RWPE2 (cell line): ENCODE results near the gene TRIM58.

Source experiments
- ATAC-seq: fragments of 200-7000 bp; cut with Tn5 transposase; 3 replicates; pipeline ENCODE4 v1.9.1; 2021; ENCODE audit warnings: low read depth
- DNase-seq: peaks from one replicate; pipeline ENCODE4 v3.0.0-alpha.2; 2020; ENCODE audit warnings: low spot score
- H3K27ac ChIP-seq: fragments of 450-650 bp; 2 replicates; pipeline ENCODE4 v1.5.1; 2017; ENCODE audit warnings: mild to moderate bottlenecking; ENCODE audit not compliant: poor library complexity, severe bottlenecking
- H3K27me3 ChIP-seq: fragments of 250-450 bp; sonication (Bioruptor Pico); 2 replicates; pipeline ENCODE4 v1.5.1; 2021; ENCODE audit warnings: mild to moderate bottlenecking, moderate library complexity; ENCODE audit not compliant: insufficient read depth, poor library complexity, severe bottlenecking
- H3K36me3 ChIP-seq: fragments of 250-450 bp; sonication (Bioruptor Pico); 2 replicates; pipeline ENCODE4 v1.5.1; 2020; ENCODE audit warnings: low read depth, mild to moderate bottlenecking, moderate library complexity
- H3K4me1 ChIP-seq: fragments of 250-450 bp; sonication (Bioruptor Pico); 2 replicates; pipeline ENCODE4 v1.5.1; 2021; ENCODE audit warnings: mild to moderate bottlenecking, moderate library complexity; ENCODE audit not compliant: insufficient read depth, poor library complexity, severe bottlenecking
- H3K4me3 ChIP-seq: fragments of 250-450 bp; sonication (Bioruptor Pico); 2 replicates; pipeline ENCODE4 v1.5.1; 2021; ENCODE audit warnings: mild to moderate bottlenecking, moderate library complexity; ENCODE audit not compliant: severe bottlenecking
- H3K9me3 ChIP-seq: fragments of 250-450 bp; sonication (Bioruptor Pico); 2 replicates; pipeline ENCODE4 v1.5.1; 2021; ENCODE audit warnings: mild to moderate bottlenecking, moderate library complexity; ENCODE audit not compliant: severe bottlenecking
- TF ChIP-seq, protein P1 (sequence below): fragments of 450-650 bp; IDR thresholded peaks from one replicate; pipeline ENCODE4 v1.5.1; 2017; ENCODE audit warnings: mild to moderate bottlenecking, moderate library complexity; ENCODE audit not compliant: poor library complexity, severe bottlenecking

Gene TRIM58

DNA sequence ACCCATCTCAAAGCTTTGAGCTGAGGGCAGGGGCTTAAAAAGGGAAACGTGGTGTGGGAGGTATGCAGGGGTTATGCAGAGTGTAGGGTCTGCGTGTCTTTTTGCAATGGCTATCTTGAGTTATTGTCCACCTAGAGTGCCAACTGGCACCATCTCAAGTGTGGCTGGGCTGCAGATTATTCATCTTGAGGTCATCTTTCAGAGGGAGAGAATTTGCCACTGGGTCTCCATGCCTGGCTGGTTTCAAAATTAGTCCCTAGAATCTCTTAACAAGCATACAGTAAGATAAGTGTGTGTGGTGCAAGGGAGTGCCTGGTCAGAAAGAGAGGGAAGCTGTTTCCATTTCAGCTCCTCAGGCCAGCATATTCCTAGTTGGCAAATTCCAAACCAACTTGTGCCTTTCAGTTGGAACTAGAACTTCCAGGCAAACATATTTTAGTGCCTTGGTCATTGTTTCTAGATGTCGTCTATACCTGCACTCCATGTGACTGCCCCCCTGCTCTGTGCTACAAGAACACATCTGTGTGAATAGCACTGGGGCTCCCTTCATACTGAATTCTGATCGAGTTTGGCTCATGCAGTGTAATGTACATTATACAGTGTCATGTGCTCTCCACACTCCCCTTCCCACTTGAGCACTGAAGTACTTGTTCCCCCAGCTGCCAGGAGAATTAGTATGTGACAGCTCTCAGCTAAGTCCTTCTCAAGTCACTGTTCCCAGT lies 58.1 kb downstream of the TRIM58 start:
- Histone ChIP-seq H3K27me3 (no peaks in the 10 kb centered on the region), H3K36me3 (no peaks in the 10 kb centered on the region), H3K4me1 (no peaks in the 10 kb centered on the region), H3K4me3 (no peak overlapping the region), H3K9me3 (no peaks in the 10 kb centered on the region), H3K27ac (no peak overlapping the region)
- TF ChIP-seq, protein P1, sequence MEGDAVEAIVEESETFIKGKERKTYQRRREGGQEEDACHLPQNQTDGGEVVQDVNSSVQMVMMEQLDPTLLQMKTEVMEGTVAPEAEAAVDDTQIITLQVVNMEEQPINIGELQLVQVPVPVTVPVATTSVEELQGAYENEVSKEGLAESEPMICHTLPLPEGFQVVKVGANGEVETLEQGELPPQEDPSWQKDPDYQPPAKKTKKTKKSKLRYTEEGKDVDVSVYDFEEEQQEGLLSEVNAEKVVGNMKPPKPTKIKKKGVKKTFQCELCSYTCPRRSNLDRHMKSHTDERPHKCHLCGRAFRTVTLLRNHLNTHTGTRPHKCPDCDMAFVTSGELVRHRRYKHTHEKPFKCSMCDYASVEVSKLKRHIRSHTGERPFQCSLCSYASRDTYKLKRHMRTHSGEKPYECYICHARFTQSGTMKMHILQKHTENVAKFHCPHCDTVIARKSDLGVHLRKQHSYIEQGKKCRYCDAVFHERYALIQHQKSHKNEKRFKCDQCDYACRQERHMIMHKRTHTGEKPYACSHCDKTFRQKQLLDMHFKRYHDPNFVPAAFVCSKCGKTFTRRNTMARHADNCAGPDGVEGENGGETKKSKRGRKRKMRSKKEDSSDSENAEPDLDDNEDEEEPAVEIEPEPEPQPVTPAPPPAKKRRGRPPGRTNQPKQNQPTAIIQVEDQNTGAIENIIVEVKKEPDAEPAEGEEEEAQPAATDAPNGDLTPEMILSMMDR, result no peak
- ATAC-seq (no peak), DNase-seq (no peak)

DNA sequence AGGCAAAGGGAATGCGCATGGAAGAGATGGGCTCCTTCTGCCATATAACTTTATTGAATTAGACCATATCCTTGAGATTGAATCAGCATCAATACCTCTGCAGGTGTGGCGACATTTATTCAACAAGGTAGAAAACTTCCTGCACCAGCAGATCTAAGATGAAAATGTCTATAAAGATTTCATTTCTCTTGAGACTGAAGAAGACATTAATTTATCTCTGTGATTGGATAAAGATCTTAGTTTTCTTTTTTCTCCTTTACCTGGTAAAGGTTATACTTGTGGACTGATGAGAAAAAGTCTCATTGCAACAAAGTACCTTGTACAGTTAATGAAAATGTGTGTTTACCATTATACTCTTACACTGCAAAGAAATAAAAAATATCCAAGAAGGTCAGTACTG lies 63.0 kb downstream of the TRIM58 start, which contains the start of gene OR2T8:
TSS of gene OR2T8 (plus strand) at position 301 of the 400 bp plus-strand sequence. CDS start 766 bp downstream, outside the sequence.
- TF ChIP-seq, protein P1, result no peak
- Histone ChIP-seq H3K36me3 (no peaks in the 10 kb centered on the region), H3K4me1 (no peaks in the 10 kb centered on the region), H3K4me3 (no peak within 1 kb of the TSS), H3K27me3 (no peaks in the 10 kb centered on the region), H3K9me3 (no peaks in the 10 kb centered on the region), H3K27ac (no peak within 1 kb of the TSS)
- DNase-seq (no peak), ATAC-seq (no peak)

DNA sequence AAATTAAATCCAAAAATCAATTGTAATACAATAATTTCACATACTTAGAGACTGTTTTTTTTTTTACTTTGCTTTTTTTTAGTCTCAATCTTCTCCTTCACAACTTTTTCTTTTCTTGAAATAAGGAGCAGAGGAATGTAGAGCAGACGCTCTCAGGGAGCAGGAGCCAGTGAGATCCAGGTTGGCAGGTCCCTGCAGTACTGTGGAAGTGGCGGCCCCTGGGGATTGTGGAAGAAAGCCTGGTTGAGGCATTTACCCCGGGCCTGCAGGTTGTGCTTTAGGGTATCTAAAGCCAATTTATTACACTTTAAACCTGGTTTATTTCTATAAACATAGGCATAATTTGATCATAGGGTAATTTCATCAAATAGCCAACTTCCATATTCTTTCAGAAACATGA lies 67.0 kb downstream of the TRIM58 start:
- no peak for ATAC-seq

DNA sequence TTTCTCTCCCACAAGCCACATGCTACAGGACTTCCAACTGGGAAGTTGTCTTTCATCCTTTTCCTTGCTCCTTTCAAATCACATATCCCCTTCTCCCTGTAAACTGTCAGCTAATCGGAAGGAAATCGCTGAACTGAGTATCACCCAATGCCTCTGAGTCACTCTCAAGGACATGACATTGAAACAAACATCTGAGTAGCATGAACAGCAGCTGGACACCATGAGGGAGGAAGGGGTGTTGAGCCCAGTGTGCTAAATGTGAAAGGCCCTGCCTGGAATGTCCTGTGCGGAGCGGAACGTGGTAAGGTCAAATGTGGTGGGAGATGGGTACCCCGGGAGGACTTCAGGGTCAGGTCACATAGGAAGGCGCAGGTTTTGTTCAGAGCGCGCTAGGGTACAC lies 67.9 kb downstream of the TRIM58 start, which contains the start of gene OR2AJ1:
TSS of gene OR2AJ1 (plus strand) at position 22 of the 400 bp plus-strand sequence. CDS start 8,880 bp downstream, outside the sequence.
- no peaks in the 10 kb centered on the region for H3K9me3 ChIP-seq
- no peaks in the 10 kb centered on the region for H3K27me3 ChIP-seq
- no peaks in the 10 kb centered on the region for H3K36me3 ChIP-seq
- DNase-seq (no peak), ATAC-seq (no peak)
- no peak within 1 kb of the TSS for H3K27ac ChIP-seq
- no peak within 1 kb of the TSS for H3K4me3 ChIP-seq
- no peaks in the 10 kb centered on the region for H3K4me1 ChIP-seq
- TF ChIP-seq, protein P1, result no peak

More for the DNA sequence above, 67.0 kb downstream of the TRIM58 start:
- Histone ChIP-seq H3K9me3 (no peaks in the 10 kb centered on the region), H3K27me3 (no peaks in the 10 kb centered on the region), H3K4me3 (no peak overlapping the region), H3K4me1 (no peaks in the 10 kb centered on the region), H3K27ac (no peak overlapping the region), H3K36me3 (no peaks in the 10 kb centered on the region)
- TF ChIP-seq, protein P1, result no peak
- no peak for DNase-seq
